Neural progenitor cell (in vitro differentiated cells): ENCODE results near the gene NR0B1.
A peak's percentile ranks its signal among the peaks of the same experiment; 100 is the strongest.

Source experiments
- EZH2 ChIP-seq: fragments of 200-600 bp; sonication (generic); IDR thresholded peaks from 2 replicates; pipeline ENCODE4 v1.6.1; 2017; ENCODE audit warnings: antibody characterized with exemption, mild to moderate bottlenecking, moderate library complexity
- EZH2phosphoT487 ChIP-seq: fragments of 200-600 bp; sonication (generic); IDR thresholded peaks from 2 replicates; pipeline ENCODE4 v1.6.1; 2017; ENCODE audit warnings: antibody characterized with exemption
- TF ChIP-seq, protein P1 (sequence below): fragments of 200-600 bp; sonication (generic); IDR thresholded peaks from 2 replicates; pipeline ENCODE4 v1.5.1; 2017; ENCODE audit warnings: antibody characterized with exemption, mild to moderate bottlenecking

DNA sequence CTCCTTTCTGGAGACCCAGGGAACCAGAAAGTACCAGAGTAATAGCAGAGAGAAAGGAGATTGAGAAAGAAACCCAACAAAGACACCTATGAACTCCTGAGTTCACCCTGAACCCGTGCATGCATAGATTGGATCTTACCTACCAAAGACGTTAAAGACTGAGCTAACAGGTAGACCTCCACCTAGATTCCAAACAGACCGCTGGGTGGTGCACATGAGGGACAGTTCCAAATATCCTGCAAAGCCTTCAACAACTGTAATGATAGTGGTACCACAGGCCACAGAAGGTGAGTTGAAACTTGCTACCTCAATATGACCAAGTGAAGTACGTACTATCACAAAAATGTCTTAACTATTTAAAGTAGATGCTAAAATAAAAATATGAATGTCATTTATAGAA lies 34.0 kb upstream of the NR0B1 start:
- TF ChIP-seq, protein P1, sequence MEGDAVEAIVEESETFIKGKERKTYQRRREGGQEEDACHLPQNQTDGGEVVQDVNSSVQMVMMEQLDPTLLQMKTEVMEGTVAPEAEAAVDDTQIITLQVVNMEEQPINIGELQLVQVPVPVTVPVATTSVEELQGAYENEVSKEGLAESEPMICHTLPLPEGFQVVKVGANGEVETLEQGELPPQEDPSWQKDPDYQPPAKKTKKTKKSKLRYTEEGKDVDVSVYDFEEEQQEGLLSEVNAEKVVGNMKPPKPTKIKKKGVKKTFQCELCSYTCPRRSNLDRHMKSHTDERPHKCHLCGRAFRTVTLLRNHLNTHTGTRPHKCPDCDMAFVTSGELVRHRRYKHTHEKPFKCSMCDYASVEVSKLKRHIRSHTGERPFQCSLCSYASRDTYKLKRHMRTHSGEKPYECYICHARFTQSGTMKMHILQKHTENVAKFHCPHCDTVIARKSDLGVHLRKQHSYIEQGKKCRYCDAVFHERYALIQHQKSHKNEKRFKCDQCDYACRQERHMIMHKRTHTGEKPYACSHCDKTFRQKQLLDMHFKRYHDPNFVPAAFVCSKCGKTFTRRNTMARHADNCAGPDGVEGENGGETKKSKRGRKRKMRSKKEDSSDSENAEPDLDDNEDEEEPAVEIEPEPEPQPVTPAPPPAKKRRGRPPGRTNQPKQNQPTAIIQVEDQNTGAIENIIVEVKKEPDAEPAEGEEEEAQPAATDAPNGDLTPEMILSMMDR: peak; percentile 16
- no peak for TF ChIP-seq EZH2phosphoT487
- TF ChIP-seq EZH2: no peak
